ENCODE results near the gene XRCC4. TPM values are rescaled to one million over a fixed set of nuclear protein-coding genes. Genes with fewer than 3 reads are reported as not detected.
"Not testable (repeated sequence)": the region's sequence is repeated elsewhere in the genome, so short reads cannot be mapped to it uniquely, and the experiment has no call there.

XRCC4 gene
- total RNA-seq, 1 experiment from 2014 or later = 24.6 TPM

GRCh38 chr5:83355482-83356014 lies 278.2 kb downstream of the XRCC4 start:
- RAD21 ChIA-PET (ENCODE audit: low non-redundant PET in 1 of 2, low total read pairs in 2 of 2, uncharacterized antibody in 2 of 2, unreplicated experiment in 2 of 2); H2AFZ ChIP-seq (ENCODE audit: low read depth, low read length, poor library complexity, severe bottlenecking); H3K9me2 ChIP-seq (ENCODE audit: insufficient read depth); H3K79me2 ChIP-seq (ENCODE audit: insufficient read depth, low read length); BruUV-seq (replicated peaks); H3K36me3 ChIP-seq (ENCODE audit: control insufficient read depth in 1 of 2, insufficient read depth in 2 of 2, low read length in 2 of 2); POLR2A ChIA-PET; ATAC-seq; H3K4me3 ChIP-seq (replicated peaks in 1 of 2; ENCODE audit: low read depth in 1 of 2, low read length in 2 of 2); DNase-seq (ENCODE audit: low read depth, low spot score); H3K4me1 ChIP-seq (ENCODE audit: control insufficient read depth in 1 of 2, insufficient read depth in 2 of 2, low read length in 2 of 2); intact Hi-C loops (cut with micrococcal nuclease); H3K27ac ChIP-seq (ENCODE audit: low read depth, low read length); H3K27me3 ChIP-seq (ENCODE audit: insufficient read depth, low read length); H3K4me2 ChIP-seq (ENCODE audit: low read length); H3K9me3 ChIP-seq (ENCODE audit: control insufficient read depth in 1 of 2, insufficient read depth in 1 of 2, low read depth in 1 of 2, low read length in 2 of 2); H3K9ac ChIP-seq (ENCODE audit: low read length); H4K20me1 ChIP-seq (ENCODE audit: insufficient read depth); CTCF ChIA-PET: not testable (repeated sequence)

- intact Hi-C loops (cut with micrococcal nuclease) = no loop called here
- Histone ChIP-seq H3K27ac (ENCODE audit: low read depth, low read length) (no peak overlapping the region), H3K4me3 (replicated peaks in 1 of 2; ENCODE audit: low read depth in 1 of 2, low read length in 2 of 2) (no peak overlapping the region), H3K9me2 (ENCODE audit: insufficient read depth) (no peaks in the 10 kb centered on the region), H3K79me2 (ENCODE audit: insufficient read depth, low read length) (no peaks in the 10 kb centered on the region), H3K9me3 (ENCODE audit: control insufficient read depth in 1 of 2, insufficient read depth in 1 of 2, low read depth in 1 of 2, low read length in 2 of 2) (no peaks in the 10 kb centered on the region), H4K20me1 (ENCODE audit: insufficient read depth) (no peaks in the 10 kb centered on the region), H3K9ac (ENCODE audit: low read length) (no peak overlapping the region), H2AFZ (ENCODE audit: low read depth, low read length, poor library complexity, severe bottlenecking) (no peak overlapping the region), H3K4me2 (ENCODE audit: low read length) (no peak overlapping the region), H3K4me1 (ENCODE audit: control insufficient read depth in 1 of 2, insufficient read depth in 2 of 2, low read length in 2 of 2) (peaks cover 4 to 13% of the 10 kb centered on the region in 2 experiments; a peak in 2 of 4 replicates), H3K27me3 (ENCODE audit: insufficient read depth, low read length) (no peaks in the 10 kb centered on the region), H3K36me3 (ENCODE audit: control insufficient read depth in 1 of 2, insufficient read depth in 2 of 2, low read length in 2 of 2) (no peaks in the 10 kb centered on the region)
- no peak for TF ChIP-seq ZFX (IDR thresholded peaks at IDR 0.05)
- TF ChIP-seq TCF7L2 (IDR thresholded peaks at IDR 0.05; ENCODE audit: borderline replicate concordance, extremely low read depth, insufficient read depth, insufficient read length) = no peak
- no peak for TF ChIP-seq ATF3 (IDR thresholded peaks at IDR 0.05)
- no peak for TF ChIP-seq ELF1 (IDR thresholded peaks at IDR 0.05; ENCODE audit: borderline replicate concordance, low read depth)
- no peak for TF ChIP-seq RAD21 (IDR thresholded peaks at IDR 0.05; ENCODE audit: low read depth)
- no peak for TF ChIP-seq ZNF274 (IDR thresholded peaks at IDR 0.05; ENCODE audit: low read depth, low read length)
- TF ChIP-seq POLR2A (IDR thresholded peaks at IDR 0.05; ENCODE audit: borderline replicate concordance, extremely low read depth, insufficient read depth, insufficient read length) = no peak
- no peak for TF ChIP-seq CBX3 (IDR thresholded peaks at IDR 0.05; ENCODE audit: low read depth)
- TF ChIP-seq SRF (IDR thresholded peaks at IDR 0.05; ENCODE audit: low read depth) = no peak
- TF ChIP-seq FOSL1 (IDR thresholded peaks at IDR 0.05; ENCODE audit: low read depth) = no peak
- TF ChIP-seq REST (IDR thresholded peaks at IDR 0.05; ENCODE audit: low read depth) = no peak
- ChIA-PET CTCF (no interaction called here), POLR2A (no interaction called here), RAD21 (ENCODE audit: low non-redundant PET in 1 of 2, low total read pairs in 2 of 2, uncharacterized antibody in 2 of 2, unreplicated experiment in 2 of 2) (no interaction called here)
- no TSS peak for BruUV-seq (replicated peaks)
- no peak for DNase-seq (ENCODE audit: low read depth, low spot score)
- no peak for ATAC-seq
Observed at GRCh38 chr5:83357621-83358231, 280.4 kb downstream of the XRCC4 start.
